HG03378 (cell line): ENCODE data around the gene TCP11L2.
"Not testable (repeated sequence)": the region's sequence is repeated elsewhere in the genome, so short reads cannot be mapped to it uniquely, and the experiment has no call there.

ENCODE experiments used
- ATAC-seq: cut with Tn5 transposase; IDR thresholded peaks from one replicate; pipeline ENCODE4 v1.9.1; 2021; ENCODE audit warnings: mild to moderate bottlenecking, moderate library complexity; ENCODE audit not compliant: unreplicated experiment

Gene TCP11L2

GRCh38 chr12:106341086-106341877, 38.7 kb downstream of the TCP11L2 start:
- ATAC-seq = no peak

- ATAC-seq = no peak
These were observed 40.1 kb downstream of the TCP11L2 start for GRCh38 chr12:106342397-106343213.

- no peak for ATAC-seq
These were observed 40.6 kb downstream of the TCP11L2 start for GRCh38 chr12:106343214-106343528.

- no peak for ATAC-seq
These were observed 41.6 kb downstream of the TCP11L2 start for GRCh38 chr12:106344131-106344530.

GRCh38 chr12:106345746-106346145, 43.2 kb downstream of the TCP11L2 start:
- ATAC-seq = no peak

- ATAC-seq = no peak
These were observed 45.9 kb downstream of the TCP11L2 start for GRCh38 chr12:106348411-106348810.

- ATAC-seq = no peak
These were observed 50.6 kb downstream of the TCP11L2 start for GRCh38 chr12:106353175-106353574.

GRCh38 chr12:106357549-106358395, 55.2 kb downstream of the TCP11L2 start, which contains the start of gene POLR3B:
POLR3B (plus strand) TSS chr12:106357748; CDS start chr12:106357880, 132 bp downstream.
- ATAC-seq = peak; percentile 88

GRCh38 chr12:106358396-106359241, 56.1 kb downstream of the TCP11L2 start:
- ATAC-seq = peak; percentile 4

- no peak for ATAC-seq
These were observed 57.3 kb downstream of the TCP11L2 start for GRCh38 chr12:106359646-106360399.

- ATAC-seq = no peak
These were observed 58.0 kb downstream of the TCP11L2 start for GRCh38 chr12:106360400-106360994.

GRCh38 chr12:106362971-106363370, 60.4 kb downstream of the TCP11L2 start:
- no peak for ATAC-seq

GRCh38 chr12:106364261-106364660, 61.7 kb downstream of the TCP11L2 start:
- no peak for ATAC-seq

GRCh38 chr12:106369624-106370346, 67.3 kb downstream of the TCP11L2 start:
- ATAC-seq = no peak

- no peak for ATAC-seq
These were observed 76.3 kb downstream of the TCP11L2 start for GRCh38 chr12:106378788-106379187.

- no peak for ATAC-seq
These were observed 78.4 kb downstream of the TCP11L2 start for GRCh38 chr12:106380954-106381353.

- not testable (repeated sequence) for ATAC-seq
These were observed 79.3 kb downstream of the TCP11L2 start for GRCh38 chr12:106381866-106382265.

- ATAC-seq = no peak
These were observed 84.4 kb downstream of the TCP11L2 start for GRCh38 chr12:106386813-106387535.
